Naive thymus-derived CD8-positive, alpha-beta T cell (primary cell): ENCODE data around the gene ARGFX. TPM values are rescaled to one million over a fixed set of nuclear protein-coding genes. Genes with fewer than 3 reads are reported as not detected.

ENCODE experiments used
- polyA plus RNA-seq, 3 donors: library from polyadenylated mRNA; unstranded; fragments of 300-500 nt; fragmentation: Illumina TruSeq; gene quantifications; one replicate each; pipeline ENCODE4 v1.2.3, GENCODE V29; 2021
- total RNA-seq, 8 experiments: library from RNA in 2 of 8; stranded (reverse) in 2 of 8; gene quantifications; one replicate each; pipeline ENCODE4 v1.2.3 and lab custom pipeline; 2021 to 2026

ARGFX gene
- total and polyA plus RNA-seq, 5 experiments from 2014 or later: not detected

Other genes starting within 250 kb of the ARGFX start
- gene POLQ, start 22.0 kb upstream of the ARGFX start, total RNA-seq: under 1 TPM; 0.23 to 0.36 TPM
- under 1 TPM; 0.02 to 0.18 (median 0.02) TPM for gene POLQ, start 22.0 kb upstream of the ARGFX start, polyA plus RNA-seq
- gene FBXO40, start 25.4 kb downstream of the ARGFX start, total RNA-seq: not detected
- under 1 TPM in 2 of 3 donors, not detected in 1; 0.05 to 0.07 TPM for gene FBXO40, start 25.4 kb downstream of the ARGFX start, polyA plus RNA-seq
- gene HCLS1, start 93.0 kb downstream of the ARGFX start, total RNA-seq: 100 to 1,000 TPM; 340 to 355 TPM
- 100 to 1,000 TPM; 375 to 453 (median 402) TPM for gene HCLS1, start 93.0 kb downstream of the ARGFX start, polyA plus RNA-seq
- gene GOLGB1, start 181.8 kb downstream of the ARGFX start, total RNA-seq: 10 to 100 TPM; 36.4 to 38.4 TPM
- gene GOLGB1, start 181.8 kb downstream of the ARGFX start, polyA plus RNA-seq: 1 to 10 TPM; 1.7 to 8.2 (median 2.8) TPM